PC-9 (cell line): Measurements from ENCODE around the gene ZSCAN25.

Source experiments
- EZH2 ChIP-seq: fragments of 200-600 bp; sonication (generic); IDR thresholded peaks from 2 replicates; pipeline ENCODE4 v1.8.0; 2017; ENCODE audit warnings: antibody characterized with exemption, low read depth
- TF ChIP-seq, protein P1 (sequence below): fragments of 200-600 bp; sonication (generic); conservative IDR thresholded peaks from 2 replicates; pipeline ENCODE4 v1.6.1; 2017; ENCODE audit warnings: mixed run types, antibody characterized with exemption, mild to moderate bottlenecking, moderate library complexity

DNA sequence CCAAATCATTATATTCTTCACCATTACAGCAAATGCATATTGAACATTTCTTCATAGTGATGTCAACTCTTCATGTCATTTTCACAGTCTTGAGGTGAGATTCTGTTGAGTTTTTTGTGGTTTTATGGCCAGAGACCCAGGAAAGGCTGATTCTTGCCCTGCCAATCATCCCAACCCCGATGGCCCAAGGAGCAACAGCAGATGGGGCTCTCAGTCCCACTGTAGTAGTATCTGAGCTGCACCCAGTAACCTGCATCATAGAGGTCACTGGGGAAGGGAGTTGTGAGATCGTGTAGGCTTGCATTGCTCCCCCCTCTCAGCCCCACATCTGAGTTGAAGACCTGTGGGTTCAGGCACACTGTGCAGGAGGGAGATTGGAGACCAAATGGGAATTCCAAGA lies 26.7 kb downstream of the ZSCAN25 start:
- TF ChIP-seq, protein P1, sequence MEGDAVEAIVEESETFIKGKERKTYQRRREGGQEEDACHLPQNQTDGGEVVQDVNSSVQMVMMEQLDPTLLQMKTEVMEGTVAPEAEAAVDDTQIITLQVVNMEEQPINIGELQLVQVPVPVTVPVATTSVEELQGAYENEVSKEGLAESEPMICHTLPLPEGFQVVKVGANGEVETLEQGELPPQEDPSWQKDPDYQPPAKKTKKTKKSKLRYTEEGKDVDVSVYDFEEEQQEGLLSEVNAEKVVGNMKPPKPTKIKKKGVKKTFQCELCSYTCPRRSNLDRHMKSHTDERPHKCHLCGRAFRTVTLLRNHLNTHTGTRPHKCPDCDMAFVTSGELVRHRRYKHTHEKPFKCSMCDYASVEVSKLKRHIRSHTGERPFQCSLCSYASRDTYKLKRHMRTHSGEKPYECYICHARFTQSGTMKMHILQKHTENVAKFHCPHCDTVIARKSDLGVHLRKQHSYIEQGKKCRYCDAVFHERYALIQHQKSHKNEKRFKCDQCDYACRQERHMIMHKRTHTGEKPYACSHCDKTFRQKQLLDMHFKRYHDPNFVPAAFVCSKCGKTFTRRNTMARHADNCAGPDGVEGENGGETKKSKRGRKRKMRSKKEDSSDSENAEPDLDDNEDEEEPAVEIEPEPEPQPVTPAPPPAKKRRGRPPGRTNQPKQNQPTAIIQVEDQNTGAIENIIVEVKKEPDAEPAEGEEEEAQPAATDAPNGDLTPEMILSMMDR = no peak
- TF ChIP-seq EZH2 = no peak
